HG03442 (cell line): ENCODE data around the gene C2orf66.
A peak's percentile ranks its signal among the peaks of the same experiment; 100 is the strongest.

ENCODE experiments used
- ATAC-seq: cut with Tn5 transposase; IDR thresholded peaks from one replicate; pipeline ENCODE4 v1.9.1; 2021; ENCODE audit warnings: mild to moderate bottlenecking, moderate library complexity; ENCODE audit not compliant: unreplicated experiment

Gene C2orf66

GRCh38 chr2:196809260-196809659 is at the start of gene C2orf66:
Gene C2orf66, minus strand, starts transcription at chr2:196809355. Its CDS starts 19 bp downstream, at chr2:196809336.
- no peak for ATAC-seq

GRCh38 chr2:196854629-196855028 is 45.5 kb upstream of the C2orf66 start:
- ATAC-seq: no peak

- no peak for ATAC-seq
Observed at GRCh38 chr2:196853301-196854087, 44.3 kb upstream of the C2orf66 start.

- no peak for ATAC-seq
Observed at GRCh38 chr2:196851088-196851487, 41.9 kb upstream of the C2orf66 start.

GRCh38 chr2:196849895-196850294 is 40.7 kb upstream of the C2orf66 start:
- ATAC-seq: no peak

- ATAC-seq: no peak
Observed at GRCh38 chr2:196846295-196846694, 37.1 kb upstream of the C2orf66 start.

GRCh38 chr2:196845371-196845770 is 36.2 kb upstream of the C2orf66 start:
- no peak for ATAC-seq

- no peak for ATAC-seq
Observed at GRCh38 chr2:196840171-196840570, 31.0 kb upstream of the C2orf66 start.

GRCh38 chr2:196839574-196839973 is 30.4 kb upstream of the C2orf66 start:
- ATAC-seq: no peak

- no peak for ATAC-seq
Observed at GRCh38 chr2:196836440-196836839, 27.3 kb upstream of the C2orf66 start.

- ATAC-seq: no peak
Observed at GRCh38 chr2:196830701-196831100, 21.5 kb upstream of the C2orf66 start.

- no peak for ATAC-seq
Observed at GRCh38 chr2:196827356-196827755, 18.2 kb upstream of the C2orf66 start.

GRCh38 chr2:196823750-196824522 is 14.8 kb upstream of the C2orf66 start:
- ATAC-seq: no peak

- ATAC-seq: no peak
Observed at GRCh38 chr2:196821195-196821594, 12.0 kb upstream of the C2orf66 start.

GRCh38 chr2:196808083-196808665 is 981 bp downstream of the C2orf66 start:
- no peak for ATAC-seq

GRCh38 chr2:196804381-196804780 is 4.8 kb downstream of the C2orf66 start:
- no peak for ATAC-seq

GRCh38 chr2:196802401-196802800 is 6.8 kb downstream of the C2orf66 start:
- no peak for ATAC-seq

- ATAC-seq: no peak
Observed at GRCh38 chr2:196801674-196802261, 7.4 kb downstream of the C2orf66 start.

- no peak for ATAC-seq
Observed at GRCh38 chr2:196798980-196799379, 10.2 kb downstream of the C2orf66 start.

- no peak for ATAC-seq
Observed at GRCh38 chr2:196792865-196793264, 16.3 kb downstream of the C2orf66 start.

GRCh38 chr2:196783431-196784094 is 25.6 kb downstream of the C2orf66 start:
- peak; percentile 67 for ATAC-seq
